GM12891 (cell line): Measurements from ENCODE around the gene SPTBN4.

ENCODE experiments used
- POLR2A ChIP-seq: IDR thresholded peaks from 2 replicates; pipeline ENCODE4 v1.6.1; 2011; ENCODE audit warnings: low read depth, low read length, control low read depth
- POLR2AphosphoS5 ChIP-seq: IDR thresholded peaks from 2 replicates; pipeline ENCODE4 v1.6.1; 2011; ENCODE audit warnings: low read depth, low read length, control low read depth
- TAF1 ChIP-seq: IDR thresholded peaks from 2 replicates; pipeline ENCODE4 v1.6.1; 2011; ENCODE audit warnings: low read depth, low read length, control low read depth

DNA sequence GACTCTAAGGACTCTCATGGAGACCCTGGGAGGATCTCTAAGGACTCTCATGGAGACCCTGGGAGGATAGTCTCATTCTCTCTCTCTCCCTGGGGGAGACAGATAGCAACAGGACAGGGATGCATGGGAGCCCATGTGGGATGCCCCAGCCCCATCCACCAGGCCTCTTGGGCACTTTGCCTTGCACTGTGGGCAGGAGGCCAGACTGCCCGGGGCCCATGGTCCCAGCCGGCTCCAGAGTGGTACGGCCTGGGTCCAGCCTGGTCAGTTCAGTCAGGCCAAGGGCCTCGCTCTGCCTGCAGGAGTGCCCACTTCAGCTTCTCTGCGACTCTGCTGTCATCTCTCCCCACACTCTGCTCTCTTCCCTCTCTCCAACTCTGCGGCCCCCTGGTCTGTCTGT is 61.3 kb downstream of the SPTBN4 start:
- TF ChIP-seq POLR2AphosphoS5 (no peak), POLR2A (no peak), TAF1 (no peak)
